ENCODE data around the gene GOLGB1.

Gene GOLGB1

DNA sequence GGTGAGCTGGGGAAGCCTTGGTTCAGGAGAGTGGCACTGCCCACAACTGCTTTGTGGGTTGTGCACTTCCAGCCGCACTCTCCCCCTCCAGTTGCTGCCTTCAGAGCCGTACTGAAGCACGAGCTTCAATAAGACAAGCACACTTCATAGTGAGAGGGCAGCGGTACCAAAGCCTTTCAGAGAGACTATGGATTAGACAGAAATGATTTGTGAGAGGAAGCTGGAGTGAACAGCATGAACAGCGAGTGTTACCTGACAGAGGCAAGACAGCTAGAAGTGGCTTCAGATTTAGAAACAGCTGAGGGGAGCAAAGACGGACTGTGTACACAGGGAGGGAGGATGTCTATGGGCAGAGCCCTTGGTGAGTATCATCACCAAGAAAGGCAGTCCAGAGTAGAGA is 119.9 kb downstream of the GOLGB1 start:
- TF ChIP-seq ZFX (IDR thresholded peaks at IDR 0.05; ENCODE audit: borderline replicate concordance) (no peak), CTCF (IDR thresholded peaks at IDR 0.05) (no peak)
- no peak overlapping the region for H3K27ac ChIP-seq

DNA sequence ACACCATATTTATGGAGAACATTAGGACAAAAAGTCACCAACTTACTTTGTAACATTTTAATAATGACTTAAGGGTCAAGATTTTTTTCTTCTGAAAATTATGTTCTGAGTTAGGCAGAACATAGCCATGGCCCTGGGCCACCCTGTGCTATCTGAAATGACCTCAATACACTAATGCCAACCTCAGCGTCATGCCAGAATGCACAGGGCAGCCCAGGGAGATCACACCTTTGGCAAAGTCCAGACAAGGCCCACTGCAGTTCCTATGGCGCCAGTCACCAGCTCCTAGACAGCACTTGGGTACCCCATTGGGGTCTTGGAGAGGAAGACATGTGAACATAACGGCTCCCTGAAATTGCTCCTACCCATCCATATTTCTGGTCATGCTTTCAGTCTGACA is 121.9 kb downstream of the GOLGB1 start:
- H3K27ac ChIP-seq: no peak overlapping the region
- TF ChIP-seq ZFX (IDR thresholded peaks at IDR 0.05; ENCODE audit: borderline replicate concordance) (no peak), CTCF (IDR thresholded peaks at IDR 0.05) (no peak)

DNA sequence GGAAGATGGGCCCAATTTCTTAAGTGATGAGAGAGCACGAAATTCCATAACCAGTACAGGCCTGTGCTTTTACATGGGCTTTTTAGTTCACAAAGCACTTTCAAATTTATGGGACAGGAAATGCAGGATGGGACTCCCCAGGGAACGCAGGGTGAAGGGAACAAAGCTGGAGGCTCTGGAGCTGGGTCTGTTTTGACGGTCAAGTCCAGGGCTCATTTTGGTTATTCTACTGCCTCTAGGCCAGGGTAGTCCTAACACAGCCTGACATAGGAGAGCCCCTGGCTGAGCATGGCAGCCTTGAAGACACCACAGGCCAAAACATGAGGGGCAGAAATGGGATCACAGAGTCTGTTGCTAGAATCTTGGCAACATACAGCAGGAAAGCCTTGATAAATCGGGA is 122.3 kb downstream of the GOLGB1 start:
- TF ChIP-seq CTCF (IDR thresholded peaks at IDR 0.05): no peak
- no peak for TF ChIP-seq ZFX (IDR thresholded peaks at IDR 0.05; ENCODE audit: borderline replicate concordance)

DNA sequence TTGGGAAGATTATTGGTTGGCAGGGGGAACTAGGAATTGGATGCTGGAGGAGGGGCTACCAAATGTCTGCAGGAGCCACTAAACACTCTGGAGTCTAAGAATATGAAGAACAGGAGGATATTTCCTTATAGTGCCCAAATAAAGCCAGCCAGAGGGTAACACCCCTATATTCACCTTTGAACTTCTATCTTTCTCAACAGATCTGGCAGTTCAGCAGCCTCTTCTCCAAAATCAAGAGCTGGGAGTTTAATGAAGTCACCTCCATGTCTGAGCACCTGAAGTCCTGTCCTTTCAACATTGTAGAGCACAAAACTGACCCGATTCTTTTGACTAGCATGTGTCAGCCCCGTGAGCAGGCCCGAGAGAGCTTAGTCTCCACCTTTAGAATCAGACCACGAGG is 123.0 kb downstream of the GOLGB1 start:
- TF ChIP-seq CTCF (IDR thresholded peaks at IDR 0.05) (no peak), ZFX (IDR thresholded peaks at IDR 0.05; ENCODE audit: borderline replicate concordance) (no peak)
- no peak overlapping the region for H3K27ac ChIP-seq

More for the DNA sequence above, 122.3 kb downstream of the GOLGB1 start:
- no peak overlapping the region for H3K27ac ChIP-seq

DNA sequence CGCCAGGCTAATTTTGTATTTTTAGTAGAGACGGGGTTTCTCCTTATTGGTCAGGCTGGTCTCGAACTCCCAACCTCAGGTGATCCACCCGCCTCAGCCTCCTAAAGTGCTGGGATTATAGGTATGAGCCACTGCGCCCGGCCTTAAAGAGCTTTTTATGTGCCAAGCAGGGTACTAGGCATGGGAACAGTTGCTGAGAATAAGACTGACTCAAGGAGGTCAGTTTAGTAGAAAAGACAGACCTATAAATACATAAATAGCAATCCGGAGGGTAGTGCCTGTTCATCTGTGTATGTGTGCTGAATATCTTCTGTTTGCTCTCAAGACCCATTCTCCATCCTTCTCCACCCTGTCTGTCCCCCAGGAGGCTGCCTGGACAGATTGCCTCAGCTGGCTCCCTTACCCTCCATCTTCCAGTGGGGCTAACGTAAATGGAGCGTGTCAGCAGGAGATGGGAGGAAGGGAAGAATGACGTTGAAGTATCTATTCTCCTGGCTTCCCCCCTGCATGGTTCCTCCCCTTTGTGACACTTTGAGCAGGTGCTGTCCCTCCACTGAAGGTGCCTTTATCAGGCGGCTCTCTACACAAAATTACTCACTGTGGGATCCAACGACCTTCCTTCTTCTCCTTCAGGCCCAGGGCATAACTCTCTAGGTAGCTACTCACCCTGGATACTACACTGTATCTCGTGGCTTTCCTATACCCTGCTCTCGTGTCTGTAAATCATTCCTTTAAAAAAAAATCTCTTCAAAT is 125.2 kb downstream of the GOLGB1 start:
- no peak overlapping the region for H3K27ac ChIP-seq
- no peak for TF ChIP-seq ZFX (IDR thresholded peaks at IDR 0.05; ENCODE audit: borderline replicate concordance)
- TF ChIP-seq CTCF (IDR thresholded peaks at IDR 0.05): no peak

DNA sequence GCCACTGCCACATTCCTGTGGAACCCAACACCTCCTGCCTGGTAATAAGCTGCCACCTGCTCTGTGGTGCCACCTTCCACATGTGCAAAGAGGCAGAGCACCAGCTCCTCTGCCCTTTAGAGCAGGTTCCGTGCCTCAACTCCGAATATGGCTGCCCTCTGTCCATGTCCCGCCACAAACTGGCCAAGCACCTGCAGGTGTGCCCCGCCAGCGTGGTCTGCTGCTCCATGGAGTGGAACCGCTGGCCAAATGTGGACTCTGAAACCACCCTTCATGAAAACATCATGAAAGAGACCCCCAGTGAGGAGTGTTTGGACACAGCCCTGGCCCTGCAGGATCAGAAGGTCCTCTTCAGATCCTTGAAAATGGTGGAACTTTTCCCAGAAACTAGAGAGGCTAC is 128.1 kb downstream of the GOLGB1 start:
- TF ChIP-seq CTCF (IDR thresholded peaks at IDR 0.05) (no peak), ZFX (IDR thresholded peaks at IDR 0.05; ENCODE audit: borderline replicate concordance) (no peak)
- H3K27ac ChIP-seq: no peak overlapping the region

- no peak for TF ChIP-seq ZFX (IDR thresholded peaks at IDR 0.05; ENCODE audit: borderline replicate concordance)
- TF ChIP-seq CTCF (IDR thresholded peaks at IDR 0.05): no peak
- no peak overlapping the region for H3K27ac ChIP-seq
These were observed 129.8 kb downstream of the GOLGB1 start for GRCh38 chr3:121619691-121620090.

Measured in 22Rv1 (cell line).